SK-N-SH (cell line): ENCODE measurements around the gene CLPTM1L.
"Not testable (repeated sequence)": the region's sequence is repeated elsewhere in the genome, so short reads cannot be mapped to it uniquely, and the experiment has no call there.

ENCODE experiments used
- CHD2 ChIP-seq: fragments of 150-350 bp; IDR thresholded peaks from 2 replicates; pipeline ENCODE4 v1.6.1; 2018; ENCODE audit warnings: low read length; ENCODE audit not compliant: partially characterized antibody
- CTCF ChIP-seq: fragments of 200-600 bp; sonication (generic); IDR thresholded peaks from 2 replicates; pipeline ENCODE4 v1.6.1; 2017; ENCODE audit warnings: antibody characterized with exemption, mild to moderate bottlenecking, moderate library complexity
- ELF1 ChIP-seq: IDR thresholded peaks from 2 replicates; pipeline ENCODE4 v1.4.0; 2012
- EP300 ChIP-seq, 2 experiments: IDR thresholded peaks; 2 replicates each; pipeline versions ENCODE4 v1.4.0 to v1.6.1; 2012; ENCODE audit warnings: borderline replicate concordance in 1 of 2, low read depth in 1 of 2, low read length in 1 of 2
- EZH2phosphoT487 ChIP-seq: fragments of 200-600 bp; sonication (generic); IDR thresholded peaks from 2 replicates; pipeline ENCODE4 v1.6.1; 2017; ENCODE audit warnings: low read depth, mixed run types, mild to moderate bottlenecking, antibody characterized with exemption, moderate library complexity, borderline replicate concordance
- GABPA ChIP-seq: IDR thresholded peaks from 2 replicates; pipeline ENCODE4 v1.4.0; 2012; ENCODE audit warnings: low read depth, mild to moderate bottlenecking
- NFIC ChIP-seq: IDR thresholded peaks from 2 replicates; pipeline ENCODE4 v1.4.0; 2012; ENCODE audit warnings: borderline replicate concordance
- NRF1 ChIP-seq: IDR thresholded peaks from 2 replicates; pipeline ENCODE4 v1.6.1; 2012; ENCODE audit warnings: low read depth, mild to moderate bottlenecking, low read length
- POLR2AphosphoS5 ChIP-seq: IDR thresholded peaks from 2 replicates; pipeline ENCODE4 v1.6.1; 2012; ENCODE audit warnings: low read depth, low read length
- RCOR1 ChIP-seq: fragments of 150-350 bp; IDR thresholded peaks from 2 replicates; pipeline ENCODE4 v1.6.1; 2017; ENCODE audit warnings: antibody characterized with exemption, low read length
- REST ChIP-seq: IDR thresholded peaks from 2 replicates; pipeline ENCODE4 v1.6.1; 2012; ENCODE audit warnings: mild to moderate bottlenecking, low read depth, low read length, moderate library complexity
- YY1 ChIP-seq: IDR thresholded peaks from 2 replicates; pipeline ENCODE4 v1.4.0; 2012; ENCODE audit warnings: low read depth, mild to moderate bottlenecking

- not testable (repeated sequence) for TF ChIP-seq CTCF; GABPA; YY1; REST; NFIC; RCOR1; POLR2AphosphoS5; EP300 (IDR thresholded peaks at IDR 0.05; ENCODE audit: borderline replicate concordance in 1 of 2, low read depth in 1 of 2, low read length in 1 of 2); CHD2; EZH2phosphoT487; NRF1; ELF1
Observed at GRCh38 chr5:1339139-1339817, 5.6 kb downstream of the CLPTM1L start.
